Esophagus squamous epithelium (tissue), 5 donors: ENCODE measurements around the gene ANKRD39. TPM values are rescaled to one million over a fixed set of nuclear protein-coding genes. Genes with fewer than 3 reads are reported as not detected.

ENCODE experiments used
- DNase-seq: peaks from one replicate; lab custom pipeline; 2025; lab: John Stamatoyannopoulos, UW
- H3K27ac ChIP-seq, 4 donors: fragments of 200-600 bp; sonication (generic); one replicate each; pipeline ENCODE4 v1.5.1; 2016 to 2019; ENCODE audit warnings: mild to moderate bottlenecking in 1 of 4
- H3K27me3 ChIP-seq, 4 donors: fragments of 200-600 bp; sonication (generic); 1 replicate in 3 of 4; 2 replicates in 1 of 4; pipeline versions ENCODE4 v1.5.1 to v1.6.0; 2017 to 2021; ENCODE audit warnings: antibody characterized with exemption in 1 of 4
- H3K36me3 ChIP-seq, 3 donors: fragments of 200-600 bp; sonication (generic); one replicate each; pipeline ENCODE4 v1.5.1; 2016 to 2019
- H3K4me1 ChIP-seq, 3 donors: fragments of 200-600 bp; sonication (generic); one replicate each; pipeline ENCODE4 v1.5.1; 2017 to 2019
- H3K4me3 ChIP-seq, 4 donors: fragments of 200-600 bp; sonication (generic); 1 replicate in 3 of 4; 2 replicates in 1 of 4; pipeline ENCODE4 v1.5.1; 2016 to 2019; ENCODE audit warnings: mild to moderate bottlenecking in 2 of 4, moderate library complexity in 1 of 4
- H3K9me3 ChIP-seq, 3 donors: fragments of 200-600 bp; sonication (generic); one replicate each; pipeline ENCODE4 v1.5.1; 2016 to 2019
- POLR2A ChIP-seq, 4 donors: fragments of 450-650 bp; IDR thresholded peaks; one replicate each; pipeline ENCODE4 v1.6.1; 2017; ENCODE audit warnings: antibody characterized with exemption in 4 of 4, mild to moderate bottlenecking in 4 of 4, moderate library complexity in 3 of 4
- WGBS, 2 donors: methylation state at CpG; one replicate each; pipeline ENCODE4 v1.1.5; 2018; 5-methylcytosine and 5-hydroxymethylcytosine counted together
- intact Hi-C: fragments of 100-400 bp; cut with DNase I; formaldehyde crosslinking; loops from one replicate; pipeline ENCODE4 v1.15.0; 2022
- total RNA-seq, 4 donors: library from RNA; depleted of rRNA; stranded (reverse); fragments of >200 nt; gene quantifications; one replicate each; pipeline ENCODE4 v1.1.0, GENCODE V29; 2016
- TF ChIP-seq, protein P1 (sequence below), 6 experiments: fragments of 450-650 bp in 4 of 6; fragments of 200-600 bp in 2 of 6; sonication (generic) in 2 of 6; IDR thresholded peaks; one replicate each; pipeline ENCODE4 v1.5.1; 2016 to 2019; ENCODE audit warnings: antibody characterized with exemption in 6 of 6, mild to moderate bottlenecking in 4 of 6, moderate library complexity in 4 of 6
- donor health status: DM: yes; HTN: yes; CAD: no.

Gene ANKRD39
- total RNA-seq, 4 donors from 2014 or later, result 7.1 to 17.2 (median 14.0) TPM

DNA sequence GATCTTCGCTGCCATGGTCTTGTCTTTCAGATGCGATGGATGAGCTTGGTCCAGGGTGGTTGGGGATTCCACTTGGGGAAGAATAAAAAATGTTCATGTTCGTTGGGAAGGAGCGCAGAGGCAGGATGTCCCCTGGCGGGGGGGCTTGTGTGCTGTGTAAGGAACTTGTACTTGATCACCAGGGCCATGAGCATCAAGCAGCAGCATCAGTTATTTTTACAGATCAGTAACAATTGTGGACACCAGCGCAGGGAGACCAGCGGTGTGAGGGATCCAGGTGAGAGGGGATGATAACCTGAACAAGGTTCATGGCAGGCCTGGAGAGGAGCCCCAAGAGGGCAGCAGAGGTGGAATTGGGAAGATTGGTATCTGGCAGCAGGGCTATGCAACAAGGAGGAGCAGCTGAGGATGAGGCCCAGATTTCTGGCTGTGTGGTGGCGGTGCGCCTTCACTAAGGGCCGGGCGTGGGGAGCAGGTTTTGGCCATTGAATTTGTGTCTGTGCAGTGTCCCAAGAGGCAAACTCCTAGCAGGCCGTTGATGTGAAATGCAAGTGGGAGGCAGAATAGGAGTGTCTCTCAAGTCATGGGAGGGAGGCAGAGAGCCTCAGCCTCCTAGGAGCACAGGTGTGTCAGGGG, 37.8 kb downstream of the ANKRD39 start:
- intact Hi-C loops, result loop anchor here (5.0 kb wide), 1 partner anchor 32 kb away; no protein-coding TSS in a partner anchor
- H3K4me1 ChIP-seq, result peaks cover 23 to 69% (median 32%) of the 10 kb centered on the region in 3 donors
- no peaks in the 10 kb centered on the region for H3K27me3 ChIP-seq

DNA sequence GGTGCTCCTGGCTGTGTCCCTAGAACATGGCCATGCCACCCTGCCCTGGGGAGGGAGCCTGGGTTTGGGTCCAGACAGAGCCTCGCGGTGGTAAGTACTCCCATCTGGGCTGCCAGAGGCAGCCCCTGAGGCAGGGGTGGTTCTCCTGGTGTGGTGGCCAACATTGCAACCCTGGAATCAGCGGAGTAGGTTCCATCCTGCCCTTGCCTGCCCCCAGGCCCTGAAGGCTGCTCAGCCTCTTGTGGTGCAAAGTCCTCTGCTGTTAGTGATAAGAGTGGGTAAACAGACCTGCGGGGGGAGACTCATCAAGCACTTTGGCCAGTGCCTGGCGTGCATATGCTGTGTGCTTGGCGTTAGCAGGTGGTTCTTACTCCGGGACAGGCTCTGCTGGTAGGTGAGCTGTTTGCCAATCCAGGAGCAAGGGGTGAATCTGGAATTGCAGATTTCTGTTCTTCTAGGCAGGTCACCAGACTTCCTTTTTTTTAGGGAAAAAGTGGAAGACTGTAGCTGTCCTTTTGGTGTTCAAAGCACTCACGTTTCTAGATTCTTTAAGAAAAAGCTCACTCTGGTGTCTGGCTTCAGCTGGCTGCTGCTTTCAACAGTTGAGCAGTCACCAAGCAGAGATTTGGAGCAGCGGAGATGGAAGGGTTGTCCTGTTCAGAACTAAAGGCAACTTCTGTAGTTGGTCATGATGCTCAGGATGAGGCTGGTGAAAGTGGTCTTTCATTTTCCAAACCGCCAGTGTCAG, 38.5 kb downstream of the ANKRD39 start:
- Histone ChIP-seq H3K4me3 (peak overlapping the region in 1 of 4 donors; percentile 15), H3K4me1 (peaks cover 23 to 71% (median 32%) of the 10 kb centered on the region in 3 donors), H3K27ac (no peak overlapping the region), H3K27me3 (no peaks in the 10 kb centered on the region), H3K36me3 (peaks cover 0 to 35% (median 3%) of the 10 kb centered on the region in 3 donors), H3K9me3 (no peaks in the 10 kb centered on the region)
- DNase-seq, result no peak
- 50 to 74% methylated on average over 5 to 9 of the region's 10 CpGs for WGBS, 2 donors
- intact Hi-C loops, result loop anchor here (5.0 kb wide), 1 partner anchor 33 kb away; no protein-coding TSS in a partner anchor
- TF ChIP-seq POLR2A (IDR thresholded peaks at IDR 0.05), result no peak
- TF ChIP-seq, protein P1, sequence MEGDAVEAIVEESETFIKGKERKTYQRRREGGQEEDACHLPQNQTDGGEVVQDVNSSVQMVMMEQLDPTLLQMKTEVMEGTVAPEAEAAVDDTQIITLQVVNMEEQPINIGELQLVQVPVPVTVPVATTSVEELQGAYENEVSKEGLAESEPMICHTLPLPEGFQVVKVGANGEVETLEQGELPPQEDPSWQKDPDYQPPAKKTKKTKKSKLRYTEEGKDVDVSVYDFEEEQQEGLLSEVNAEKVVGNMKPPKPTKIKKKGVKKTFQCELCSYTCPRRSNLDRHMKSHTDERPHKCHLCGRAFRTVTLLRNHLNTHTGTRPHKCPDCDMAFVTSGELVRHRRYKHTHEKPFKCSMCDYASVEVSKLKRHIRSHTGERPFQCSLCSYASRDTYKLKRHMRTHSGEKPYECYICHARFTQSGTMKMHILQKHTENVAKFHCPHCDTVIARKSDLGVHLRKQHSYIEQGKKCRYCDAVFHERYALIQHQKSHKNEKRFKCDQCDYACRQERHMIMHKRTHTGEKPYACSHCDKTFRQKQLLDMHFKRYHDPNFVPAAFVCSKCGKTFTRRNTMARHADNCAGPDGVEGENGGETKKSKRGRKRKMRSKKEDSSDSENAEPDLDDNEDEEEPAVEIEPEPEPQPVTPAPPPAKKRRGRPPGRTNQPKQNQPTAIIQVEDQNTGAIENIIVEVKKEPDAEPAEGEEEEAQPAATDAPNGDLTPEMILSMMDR (IDR thresholded peaks at IDR 0.05), result no peak

More for the DNA sequence above, 37.8 kb downstream of the ANKRD39 start:
- H3K4me3 ChIP-seq, result no peak overlapping the region
- no peak for DNase-seq
- TF ChIP-seq POLR2A (IDR thresholded peaks at IDR 0.05), result no peak
- TF ChIP-seq, protein P1 (IDR thresholded peaks at IDR 0.05), result no peak
- H3K27ac ChIP-seq, result no peak overlapping the region
- no peaks in the 10 kb centered on the region for H3K9me3 ChIP-seq
- 88 to 90% methylated on average over 10 of the region's 12 CpGs for WGBS, 2 donors
- peaks cover under 1 to 41% (median 3%) of the 10 kb centered on the region in 3 donors for H3K36me3 ChIP-seq

DNA sequence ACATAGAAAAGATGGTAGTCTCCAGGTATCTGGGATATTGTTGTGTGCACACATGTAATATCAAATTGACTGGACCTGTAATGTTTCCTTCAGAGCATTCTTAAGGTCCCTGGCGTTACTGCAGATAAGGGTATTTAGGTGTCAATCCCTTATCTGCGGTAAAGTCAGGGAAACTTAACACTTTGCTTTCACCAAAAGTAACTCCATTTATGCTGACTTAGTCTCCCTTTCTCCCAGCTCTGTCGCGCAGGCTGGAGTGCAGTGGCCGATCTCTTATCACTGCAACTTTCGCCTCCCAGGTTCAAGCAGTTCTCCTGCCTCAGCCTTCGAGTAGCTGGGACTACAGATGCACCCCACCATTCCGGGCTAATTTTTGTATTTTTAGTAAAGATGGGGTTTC, 39.9 kb downstream of the ANKRD39 start:
- H3K27ac ChIP-seq, result no peak overlapping the region
- WGBS, 2 donors, result 85 to 89% methylated on average over 8 of the region's 8 CpGs
- peaks cover 23 to 57% (median 32%) of the 10 kb centered on the region in 3 donors for H3K4me1 ChIP-seq
- H3K9me3 ChIP-seq, result no peaks in the 10 kb centered on the region
- intact Hi-C loops, result loop anchor here (5.0 kb wide), 1 partner anchor 34 kb away; no protein-coding TSS in a partner anchor
- no peak for DNase-seq
- H3K4me3 ChIP-seq, result peak overlapping the region in 3 of 4 donors; percentile 63 to 91 (median 80)
- no peaks in the 10 kb centered on the region for H3K27me3 ChIP-seq
- peaks cover 0 to 26% (median 3%) of the 10 kb centered on the region in 3 donors for H3K36me3 ChIP-seq
- TF ChIP-seq POLR2A (IDR thresholded peaks at IDR 0.05), result no peak
- TF ChIP-seq, protein P1 (IDR thresholded peaks at IDR 0.05), result no peak

DNA sequence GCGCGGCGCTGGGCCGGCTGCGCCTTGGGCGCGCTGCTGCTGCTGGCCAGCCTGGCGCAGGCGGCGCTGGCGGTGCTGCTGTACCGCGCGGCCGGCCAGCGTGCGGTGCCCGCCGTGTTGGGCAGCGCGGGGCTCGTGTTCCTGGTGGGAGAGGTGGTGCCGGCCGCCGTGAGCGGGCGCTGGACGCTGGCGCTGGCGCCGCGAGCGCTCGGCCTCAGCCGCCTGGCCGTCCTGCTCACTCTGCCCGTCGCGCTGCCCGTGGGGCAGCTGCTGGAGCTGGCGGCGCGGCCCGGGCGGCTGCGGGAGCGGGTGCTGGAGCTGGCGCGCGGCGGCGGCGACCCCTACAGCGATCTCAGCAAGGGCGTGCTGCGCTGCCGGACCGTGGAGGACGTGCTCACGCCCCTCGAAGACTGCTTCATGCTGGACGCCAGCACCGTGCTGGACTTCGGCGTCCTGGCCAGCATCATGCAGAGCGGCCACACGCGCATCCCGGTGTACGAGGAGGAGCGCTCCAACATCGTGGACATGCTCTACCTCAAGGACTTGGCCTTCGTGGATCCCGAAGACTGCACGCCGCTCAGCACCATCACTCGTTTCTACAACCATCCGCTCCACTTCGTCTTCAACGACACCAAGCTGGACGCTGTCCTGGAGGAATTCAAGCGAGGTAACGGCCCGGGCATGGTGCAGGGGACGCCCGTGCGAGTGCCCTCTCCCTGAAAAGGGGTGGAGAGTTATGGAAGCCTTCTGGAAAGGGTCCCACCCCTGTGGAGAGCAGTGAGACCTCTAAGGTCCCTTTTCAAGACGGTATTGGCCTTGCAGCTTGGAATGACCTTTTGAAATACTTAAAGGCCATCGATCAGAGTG, 40.7 kb downstream of the ANKRD39 start:
- TF ChIP-seq, protein P1 (IDR thresholded peaks at IDR 0.05), result no peak
- TF ChIP-seq POLR2A (IDR thresholded peaks at IDR 0.05), result no peak
- H3K4me1 ChIP-seq, result peaks cover 23 to 54% (median 32%) of the 10 kb centered on the region in 3 donors
- no peaks in the 10 kb centered on the region for H3K27me3 ChIP-seq
- DNase-seq, result no peak
- intact Hi-C loops, result loop anchor here (5.0 kb wide), 1 partner anchor 35 kb away; no protein-coding TSS in a partner anchor
- H3K9me3 ChIP-seq, result no peaks in the 10 kb centered on the region
- WGBS, 2 donors, result 11 to 17% methylated on average over 2 to 13 of the region's 89 CpGs
- H3K4me3 ChIP-seq, result peak overlapping the region; percentile 63 to 91 (median 75)
- peaks cover 0 to 21% (median 3%) of the 10 kb centered on the region in 3 donors for H3K36me3 ChIP-seq
- H3K27ac ChIP-seq, result peak overlapping the region in 3 of 4 donors; percentile 91 to 99 (median 98)
